ENCODE measurements around the gene KLF15.

GRCh38 chr3:126305427-126305826 is 51.8 kb downstream of the KLF15 start:
- no peak for TF ChIP-seq POLR2A (IDR thresholded peaks at IDR 0.05)
- TF ChIP-seq, protein P1, sequence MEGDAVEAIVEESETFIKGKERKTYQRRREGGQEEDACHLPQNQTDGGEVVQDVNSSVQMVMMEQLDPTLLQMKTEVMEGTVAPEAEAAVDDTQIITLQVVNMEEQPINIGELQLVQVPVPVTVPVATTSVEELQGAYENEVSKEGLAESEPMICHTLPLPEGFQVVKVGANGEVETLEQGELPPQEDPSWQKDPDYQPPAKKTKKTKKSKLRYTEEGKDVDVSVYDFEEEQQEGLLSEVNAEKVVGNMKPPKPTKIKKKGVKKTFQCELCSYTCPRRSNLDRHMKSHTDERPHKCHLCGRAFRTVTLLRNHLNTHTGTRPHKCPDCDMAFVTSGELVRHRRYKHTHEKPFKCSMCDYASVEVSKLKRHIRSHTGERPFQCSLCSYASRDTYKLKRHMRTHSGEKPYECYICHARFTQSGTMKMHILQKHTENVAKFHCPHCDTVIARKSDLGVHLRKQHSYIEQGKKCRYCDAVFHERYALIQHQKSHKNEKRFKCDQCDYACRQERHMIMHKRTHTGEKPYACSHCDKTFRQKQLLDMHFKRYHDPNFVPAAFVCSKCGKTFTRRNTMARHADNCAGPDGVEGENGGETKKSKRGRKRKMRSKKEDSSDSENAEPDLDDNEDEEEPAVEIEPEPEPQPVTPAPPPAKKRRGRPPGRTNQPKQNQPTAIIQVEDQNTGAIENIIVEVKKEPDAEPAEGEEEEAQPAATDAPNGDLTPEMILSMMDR (IDR thresholded peaks at IDR 0.05), result no peak
- no peak for TF ChIP-seq EP300 (IDR thresholded peaks at IDR 0.05)
